ENCODE measurements around the gene TNIK. TPM values are rescaled to one million over a fixed set of nuclear protein-coding genes. Genes with fewer than 3 reads are reported as not detected.

The TNIK gene
- total and polyA plus RNA-seq, 2 of the 13 experiments (the other 11 are each of a cell fraction or from before 2014, with no cell fraction given) = 0.15 to 0.22 TPM

- TF ChIP-seq, protein P1, sequence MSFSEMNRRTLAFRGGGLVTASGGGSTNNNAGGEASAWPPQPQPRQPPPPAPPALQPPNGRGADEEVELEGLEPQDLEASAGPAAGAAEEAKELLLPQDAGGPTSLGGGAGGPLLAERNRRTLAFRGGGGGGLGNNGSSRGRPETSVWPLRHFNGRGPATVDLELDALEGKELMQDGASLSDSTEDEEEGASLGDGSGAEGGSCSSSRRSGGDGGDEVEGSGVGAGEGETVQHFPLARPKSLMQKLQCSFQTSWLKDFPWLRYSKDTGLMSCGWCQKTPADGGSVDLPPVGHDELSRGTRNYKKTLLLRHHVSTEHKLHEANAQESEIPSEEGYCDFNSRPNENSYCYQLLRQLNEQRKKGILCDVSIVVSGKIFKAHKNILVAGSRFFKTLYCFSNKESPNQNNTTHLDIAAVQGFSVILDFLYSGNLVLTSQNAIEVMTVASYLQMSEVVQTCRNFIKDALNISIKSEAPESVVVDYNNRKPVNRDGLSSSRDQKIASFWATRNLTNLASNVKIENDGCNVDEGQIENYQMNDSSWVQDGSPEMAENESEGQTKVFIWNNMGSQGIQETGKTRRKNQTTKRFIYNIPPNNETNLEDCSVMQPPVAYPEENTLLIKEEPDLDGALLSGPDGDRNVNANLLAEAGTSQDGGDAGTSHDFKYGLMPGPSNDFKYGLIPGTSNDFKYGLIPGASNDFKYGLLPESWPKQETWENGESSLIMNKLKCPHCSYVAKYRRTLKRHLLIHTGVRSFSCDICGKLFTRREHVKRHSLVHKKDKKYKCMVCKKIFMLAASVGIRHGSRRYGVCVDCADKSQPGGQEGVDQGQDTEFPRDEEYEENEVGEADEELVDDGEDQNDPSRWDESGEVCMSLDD (CRISPR knock-in tag; IDR thresholded peaks at IDR 0.05; ENCODE audit: borderline replicate concordance) = no peak
- TF ChIP-seq ZNF563 (CRISPR knock-in tag; IDR thresholded peaks at IDR 0.05) (no peak), ZNF713 (CRISPR knock-in tag; IDR thresholded peaks at IDR 0.05) (no peak), FOXC1 (CRISPR knock-in tag; IDR thresholded peaks at IDR 0.05; ENCODE audit: borderline replicate concordance) (no peak), NR2F6 (IDR thresholded peaks at IDR 0.05) (no peak), NR2F6 (CRISPR knock-in tag; IDR thresholded peaks at IDR 0.05) (no peak)
- TF ChIP-seq, protein P2, sequence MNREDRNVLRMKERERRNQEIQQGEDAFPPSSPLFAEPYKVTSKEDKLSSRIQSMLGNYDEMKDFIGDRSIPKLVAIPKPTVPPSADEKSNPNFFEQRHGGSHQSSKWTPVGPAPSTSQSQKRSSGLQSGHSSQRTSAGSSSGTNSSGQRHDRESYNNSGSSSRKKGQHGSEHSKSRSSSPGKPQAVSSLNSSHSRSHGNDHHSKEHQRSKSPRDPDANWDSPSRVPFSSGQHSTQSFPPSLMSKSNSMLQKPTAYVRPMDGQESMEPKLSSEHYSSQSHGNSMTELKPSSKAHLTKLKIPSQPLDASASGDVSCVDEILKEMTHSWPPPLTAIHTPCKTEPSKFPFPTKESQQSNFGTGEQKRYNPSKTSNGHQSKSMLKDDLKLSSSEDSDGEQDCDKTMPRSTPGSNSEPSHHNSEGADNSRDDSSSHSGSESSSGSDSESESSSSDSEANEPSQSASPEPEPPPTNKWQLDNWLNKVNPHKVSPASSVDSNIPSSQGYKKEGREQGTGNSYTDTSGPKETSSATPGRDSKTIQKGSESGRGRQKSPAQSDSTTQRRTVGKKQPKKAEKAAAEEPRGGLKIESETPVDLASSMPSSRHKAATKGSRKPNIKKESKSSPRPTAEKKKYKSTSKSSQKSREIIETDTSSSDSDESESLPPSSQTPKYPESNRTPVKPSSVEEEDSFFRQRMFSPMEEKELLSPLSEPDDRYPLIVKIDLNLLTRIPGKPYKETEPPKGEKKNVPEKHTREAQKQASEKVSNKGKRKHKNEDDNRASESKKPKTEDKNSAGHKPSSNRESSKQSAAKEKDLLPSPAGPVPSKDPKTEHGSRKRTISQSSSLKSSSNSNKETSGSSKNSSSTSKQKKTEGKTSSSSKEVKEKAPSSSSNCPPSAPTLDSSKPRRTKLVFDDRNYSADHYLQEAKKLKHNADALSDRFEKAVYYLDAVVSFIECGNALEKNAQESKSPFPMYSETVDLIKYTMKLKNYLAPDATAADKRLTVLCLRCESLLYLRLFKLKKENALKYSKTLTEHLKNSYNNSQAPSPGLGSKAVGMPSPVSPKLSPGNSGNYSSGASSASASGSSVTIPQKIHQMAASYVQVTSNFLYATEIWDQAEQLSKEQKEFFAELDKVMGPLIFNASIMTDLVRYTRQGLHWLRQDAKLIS (CRISPR knock-in tag; IDR thresholded peaks at IDR 0.05) = no peak
- TF ChIP-seq, protein P3, sequence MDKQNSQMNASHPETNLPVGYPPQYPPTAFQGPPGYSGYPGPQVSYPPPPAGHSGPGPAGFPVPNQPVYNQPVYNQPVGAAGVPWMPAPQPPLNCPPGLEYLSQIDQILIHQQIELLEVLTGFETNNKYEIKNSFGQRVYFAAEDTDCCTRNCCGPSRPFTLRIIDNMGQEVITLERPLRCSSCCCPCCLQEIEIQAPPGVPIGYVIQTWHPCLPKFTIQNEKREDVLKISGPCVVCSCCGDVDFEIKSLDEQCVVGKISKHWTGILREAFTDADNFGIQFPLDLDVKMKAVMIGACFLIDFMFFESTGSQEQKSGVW (CRISPR knock-in tag; IDR thresholded peaks at IDR 0.05; ENCODE audit: borderline replicate concordance) = no peak
These were observed 145.9 kb downstream of the TNIK start (continued) for GRCh38 chr3:171314341-171314740.

All from HepG2 (cell line).